Measurements from ENCODE around the gene BAIAP2L2.
"Not testable (repeated sequence)": the region's sequence is repeated elsewhere in the genome, so short reads cannot be mapped to it uniquely, and the experiment has no call there.

BAIAP2L2 gene

DNA sequence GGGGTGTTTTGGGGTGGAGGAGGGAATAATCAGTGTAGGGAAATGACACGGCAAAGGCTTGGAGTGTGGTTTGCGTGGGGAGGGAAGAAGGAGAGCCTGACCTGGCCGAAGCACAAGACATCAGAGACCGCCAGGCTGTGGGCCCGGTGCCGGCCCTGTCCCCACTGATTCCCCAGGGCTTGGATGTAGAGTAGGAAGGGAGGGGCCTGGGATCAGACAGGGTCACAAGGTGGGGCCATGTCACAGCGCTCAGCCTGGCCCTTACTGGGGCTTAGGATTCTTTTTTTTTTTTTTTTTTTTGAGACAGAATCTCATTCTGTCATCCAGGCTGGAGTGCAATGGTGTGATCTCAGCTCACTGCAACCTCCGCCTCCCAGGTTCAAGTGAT is 43.5 kb downstream of the BAIAP2L2 start:
- DNase-seq: no peak

DNA sequence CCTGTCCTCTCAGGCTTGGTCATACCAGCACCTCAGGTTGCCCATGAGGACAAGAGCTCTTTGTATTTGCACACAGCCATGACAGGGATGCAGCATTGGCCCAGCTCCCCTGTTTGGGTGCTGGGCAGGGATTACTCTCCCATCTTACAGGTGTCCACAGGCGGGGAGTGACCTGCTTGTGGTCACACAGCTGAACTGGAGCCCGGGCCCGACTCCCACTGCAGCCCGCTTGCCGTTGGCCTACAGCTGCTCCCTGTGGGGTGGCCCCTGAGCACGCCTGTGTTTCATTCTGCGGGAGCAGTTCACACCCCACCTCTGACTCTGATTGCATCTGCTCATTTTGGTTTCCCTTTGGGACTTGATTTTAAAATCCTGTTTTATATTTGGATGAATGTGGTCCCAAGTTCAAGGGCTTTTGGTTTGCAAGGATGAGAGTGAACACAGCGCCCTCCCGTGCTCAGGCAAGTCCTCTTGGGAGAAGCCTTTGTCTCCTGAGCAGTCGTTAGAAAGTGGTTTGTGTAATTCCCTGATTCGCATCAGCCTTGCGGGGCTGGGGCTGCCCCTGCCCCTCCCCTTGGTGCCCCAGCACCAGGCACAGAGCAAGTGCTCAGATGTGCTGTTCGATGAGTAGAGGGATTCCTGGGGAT is 44.0 kb downstream of the BAIAP2L2 start:
- DNase-seq: no peak

DNA sequence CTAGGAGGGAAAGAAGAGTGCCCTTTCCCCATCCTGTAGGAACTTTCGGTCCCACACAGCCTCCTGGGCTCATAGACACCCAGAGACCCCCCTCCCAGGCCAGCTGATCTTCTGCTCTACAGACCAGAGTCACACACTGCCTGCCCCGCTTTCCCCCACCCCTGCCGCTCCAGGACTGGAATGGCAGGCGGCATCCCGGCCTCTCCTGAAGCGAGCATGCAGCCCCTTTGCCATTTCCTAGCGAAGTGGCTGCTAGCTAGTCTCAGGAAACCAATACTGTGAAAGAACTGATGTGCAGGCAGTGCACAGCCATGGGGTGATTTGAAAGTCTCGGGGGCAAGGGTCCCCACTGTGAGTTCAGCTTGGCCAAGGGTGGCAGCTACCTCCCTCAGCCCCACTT is 44.9 kb downstream of the BAIAP2L2 start:
- no peak for DNase-seq

DNA sequence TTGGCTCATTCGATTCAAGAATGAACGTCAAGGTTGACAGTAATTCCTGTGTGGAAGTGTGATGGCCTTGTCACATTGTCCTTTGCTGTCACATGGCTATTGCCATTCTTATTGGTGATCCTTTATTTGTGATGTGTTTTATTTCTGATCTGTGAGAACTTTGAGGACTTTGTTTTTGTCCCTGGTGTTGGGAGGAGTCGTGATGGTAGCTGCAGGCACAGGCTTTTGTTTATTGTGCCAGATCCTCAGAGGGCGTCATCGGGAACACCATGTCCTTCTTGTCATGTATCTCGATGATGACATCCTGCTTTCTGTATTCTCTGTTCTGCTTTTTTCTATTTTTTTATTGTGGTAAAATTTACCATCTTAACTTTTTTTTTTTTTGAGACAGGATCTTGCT is 47.7 kb downstream of the BAIAP2L2 start:
- DNase-seq: peak in 1 of 2 donors; percentile 19

DNA sequence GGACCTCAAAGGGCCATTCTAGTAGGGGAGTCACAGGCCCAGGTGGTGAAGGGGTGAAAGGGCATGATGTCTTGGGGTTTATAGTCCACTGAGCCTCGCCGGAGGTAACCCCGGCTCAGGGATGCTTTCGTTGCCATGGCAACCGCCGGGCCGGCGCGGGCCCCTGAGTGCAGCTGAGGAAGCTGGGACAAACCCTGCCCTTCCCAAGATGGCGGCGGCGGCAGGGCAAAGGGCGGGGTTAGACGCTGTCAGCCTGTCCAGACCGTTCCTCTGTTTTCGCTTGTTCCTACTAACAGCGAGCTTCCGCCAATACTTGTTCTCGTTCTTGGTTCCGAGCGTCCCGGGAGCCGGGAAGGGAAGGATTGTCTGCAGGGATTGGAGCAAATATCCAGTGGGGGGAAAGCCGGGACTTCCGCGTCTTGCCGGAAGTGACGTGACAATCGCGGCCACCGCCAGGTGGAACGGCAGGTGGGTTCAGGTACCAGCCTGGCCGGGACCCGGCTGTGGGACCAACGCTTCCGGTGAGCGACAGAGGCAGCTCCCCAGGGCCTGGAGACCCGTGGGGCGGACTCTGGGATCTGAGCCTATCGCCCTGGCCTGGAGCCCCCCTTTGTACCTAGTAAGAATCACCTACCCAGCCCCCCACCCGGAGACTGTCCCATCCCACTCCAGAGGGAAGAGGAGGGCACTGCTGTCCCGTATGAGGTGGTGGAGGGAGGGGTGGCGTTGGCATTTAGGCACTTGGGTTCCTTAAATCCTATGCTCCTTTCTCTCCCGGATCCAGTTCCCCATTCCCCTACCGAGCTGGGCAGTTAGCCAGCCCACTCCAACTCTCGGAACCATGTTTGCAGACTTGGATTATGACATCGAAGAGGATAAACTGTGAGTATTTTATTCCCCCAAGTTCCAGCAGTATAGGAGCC is 53.3 kb downstream of the BAIAP2L2 start, which contains the start of gene PICK1:
Gene PICK1, plus strand, starts transcription at position 436 of the 923 bp plus-strand sequence. Its CDS starts 406 bp downstream, at position 842.
- peak; percentile 84 to 90 for DNase-seq

DNA sequence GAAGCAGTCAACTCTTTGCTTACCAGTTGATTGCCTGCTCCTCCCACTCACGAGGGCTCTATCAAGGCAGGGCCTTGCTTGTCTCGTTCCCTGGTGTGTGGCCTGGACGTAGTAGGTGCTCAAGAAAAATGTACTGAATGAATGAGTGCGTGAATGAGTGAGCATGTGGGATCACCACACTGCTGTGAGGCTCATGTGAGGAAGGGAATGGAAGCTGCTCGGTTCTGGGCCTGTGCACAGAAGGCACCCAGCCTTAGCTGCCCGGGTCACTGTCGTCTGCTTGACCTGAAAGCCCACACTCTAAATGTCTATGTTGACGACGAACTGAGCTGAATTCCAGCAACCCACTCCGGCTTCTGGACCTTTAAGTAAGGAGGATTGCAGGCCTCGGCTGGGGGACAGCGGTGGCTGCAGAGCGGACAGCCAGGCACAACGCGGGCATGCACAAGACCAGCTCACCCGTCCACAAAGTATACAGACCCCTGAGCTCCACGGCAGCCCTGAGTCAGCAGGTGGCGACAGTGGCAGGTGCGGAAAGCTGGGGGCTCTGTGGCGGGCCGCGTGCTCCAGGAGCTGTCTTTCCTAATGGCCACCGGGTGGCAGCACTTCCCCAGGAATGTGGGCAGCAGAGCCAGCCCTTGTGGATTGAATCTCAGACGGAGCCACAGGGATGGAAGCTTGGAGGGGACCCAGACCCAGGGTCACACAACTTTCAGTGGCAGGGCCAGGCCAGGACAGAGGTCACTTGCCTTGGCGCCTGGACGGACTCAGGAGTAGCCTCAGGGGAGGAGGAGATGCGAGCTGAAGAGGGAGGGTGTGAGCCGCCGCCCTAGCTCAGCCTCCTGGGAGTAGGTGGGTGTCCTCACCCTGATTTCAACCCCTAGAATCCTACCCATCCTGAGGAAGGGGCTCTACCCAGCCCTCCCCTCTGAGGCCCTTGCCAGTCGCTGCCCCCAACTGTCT is 58.3 kb downstream of the BAIAP2L2 start:
- peak; percentile 78 to 83 for DNase-seq

DNA sequence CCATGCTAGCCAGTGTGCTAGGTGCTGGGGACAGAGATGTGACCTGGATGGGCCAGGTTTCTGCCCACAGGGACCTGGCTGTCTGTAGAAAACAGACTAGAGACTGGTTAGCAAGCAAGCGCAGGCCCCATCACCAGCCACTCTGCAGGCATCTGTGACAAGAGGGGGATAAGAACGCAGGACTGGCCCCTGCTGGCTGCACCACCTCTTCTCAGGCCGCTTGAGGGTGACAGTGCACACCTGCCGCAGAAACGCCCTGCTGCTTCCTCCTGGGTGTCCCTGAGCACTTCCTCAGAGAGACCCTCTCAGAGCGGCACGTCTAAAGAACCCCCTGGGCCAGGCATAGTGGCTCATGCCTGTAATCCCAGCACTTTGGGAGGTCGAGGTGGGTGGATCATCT is 59.2 kb downstream of the BAIAP2L2 start:
- no peak for DNase-seq

DNA sequence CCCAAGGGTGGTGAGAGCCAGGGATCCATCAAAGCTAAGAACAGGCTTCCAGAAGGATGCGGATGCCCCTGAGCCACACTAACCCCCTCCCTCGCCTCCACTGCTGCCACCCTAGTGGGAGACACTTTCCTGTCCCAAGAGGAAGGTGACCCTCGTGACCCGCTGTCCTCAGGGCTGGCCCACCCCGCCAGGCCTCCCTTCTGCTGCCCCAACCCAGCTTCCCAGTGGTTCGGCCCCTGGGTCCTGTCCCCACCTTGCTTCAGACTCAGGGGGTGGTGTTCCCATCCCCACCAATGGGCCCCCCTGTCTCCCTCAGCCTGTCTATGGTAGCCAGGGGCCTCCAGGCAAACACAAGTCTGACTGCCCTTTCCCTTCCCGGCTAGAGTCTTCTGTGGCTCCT is 59.8 kb downstream of the BAIAP2L2 start:
- DNase-seq: no peak

DNA sequence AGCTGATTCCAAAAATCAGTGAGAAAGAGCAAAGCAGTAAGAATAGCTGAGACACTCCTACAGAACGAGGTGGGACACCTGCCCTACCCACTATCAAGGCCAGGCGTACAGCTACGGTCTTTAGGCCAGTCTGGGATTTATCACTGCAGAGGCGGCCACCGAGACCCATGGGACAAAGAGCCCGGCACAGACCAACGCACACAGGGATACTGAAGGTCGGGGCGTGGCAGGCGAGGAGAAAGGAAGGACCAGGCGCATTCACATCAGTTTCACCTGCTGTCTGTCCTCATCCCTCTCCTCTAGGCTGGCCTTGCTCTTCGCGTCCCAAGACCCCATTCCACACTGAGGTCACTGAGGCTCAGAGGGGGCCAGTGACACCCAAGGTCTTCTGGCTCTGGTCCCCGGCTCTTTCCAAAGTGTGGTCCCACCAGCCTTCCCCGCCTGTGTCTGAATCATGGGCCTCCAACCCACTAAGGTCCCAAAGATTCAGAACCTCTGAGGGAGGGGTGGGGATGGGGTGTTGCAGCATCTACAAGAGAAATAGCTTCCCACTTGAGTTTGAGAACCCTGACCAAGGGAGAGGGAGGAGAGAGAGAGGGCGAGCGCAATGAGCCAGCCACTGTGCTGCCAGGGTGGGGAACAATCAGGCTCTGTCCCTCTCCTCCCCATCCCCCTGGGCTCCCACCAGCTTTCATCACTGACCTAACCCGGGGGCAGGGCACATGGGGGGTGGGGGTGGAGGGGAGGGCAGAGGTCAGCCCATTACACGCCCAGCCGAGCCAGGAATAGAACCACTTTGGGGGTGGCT is 60.5 kb downstream of the BAIAP2L2 start:
- no peak for DNase-seq

DNA sequence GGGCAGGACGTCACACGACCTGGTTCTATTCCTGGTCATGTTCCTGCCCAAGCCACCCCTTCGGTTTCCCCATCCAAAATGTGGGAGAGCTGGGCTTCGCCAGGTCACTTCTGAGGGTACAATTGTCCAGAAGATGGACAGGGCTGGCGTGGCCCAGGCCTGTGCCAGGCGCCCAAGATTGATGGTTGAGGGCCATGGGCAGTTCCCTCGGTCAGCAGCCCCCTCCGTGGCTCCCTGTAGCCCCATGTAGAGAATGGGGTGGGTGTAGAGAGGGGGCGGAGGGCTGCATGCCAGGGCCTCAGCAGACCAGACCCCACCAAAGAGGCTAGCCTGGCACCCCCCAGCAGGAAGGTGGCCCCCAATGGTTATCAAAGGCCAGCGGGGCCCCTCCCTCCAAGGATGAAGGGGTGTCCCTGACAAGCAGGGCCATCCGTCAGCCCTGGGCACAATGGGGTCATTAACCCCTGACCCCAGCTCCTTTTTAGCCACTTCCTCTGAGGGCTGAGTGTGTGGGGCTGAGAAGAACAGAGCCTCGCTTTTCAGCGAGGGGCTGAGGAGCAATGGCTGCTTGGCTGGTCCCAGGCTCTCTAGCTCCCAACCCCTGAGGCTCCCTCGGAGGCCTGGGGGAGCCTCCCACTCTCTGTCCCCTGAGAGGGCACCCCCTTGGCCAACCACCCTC is 64.3 kb downstream of the BAIAP2L2 start:
- DNase-seq: no peak

DNA sequence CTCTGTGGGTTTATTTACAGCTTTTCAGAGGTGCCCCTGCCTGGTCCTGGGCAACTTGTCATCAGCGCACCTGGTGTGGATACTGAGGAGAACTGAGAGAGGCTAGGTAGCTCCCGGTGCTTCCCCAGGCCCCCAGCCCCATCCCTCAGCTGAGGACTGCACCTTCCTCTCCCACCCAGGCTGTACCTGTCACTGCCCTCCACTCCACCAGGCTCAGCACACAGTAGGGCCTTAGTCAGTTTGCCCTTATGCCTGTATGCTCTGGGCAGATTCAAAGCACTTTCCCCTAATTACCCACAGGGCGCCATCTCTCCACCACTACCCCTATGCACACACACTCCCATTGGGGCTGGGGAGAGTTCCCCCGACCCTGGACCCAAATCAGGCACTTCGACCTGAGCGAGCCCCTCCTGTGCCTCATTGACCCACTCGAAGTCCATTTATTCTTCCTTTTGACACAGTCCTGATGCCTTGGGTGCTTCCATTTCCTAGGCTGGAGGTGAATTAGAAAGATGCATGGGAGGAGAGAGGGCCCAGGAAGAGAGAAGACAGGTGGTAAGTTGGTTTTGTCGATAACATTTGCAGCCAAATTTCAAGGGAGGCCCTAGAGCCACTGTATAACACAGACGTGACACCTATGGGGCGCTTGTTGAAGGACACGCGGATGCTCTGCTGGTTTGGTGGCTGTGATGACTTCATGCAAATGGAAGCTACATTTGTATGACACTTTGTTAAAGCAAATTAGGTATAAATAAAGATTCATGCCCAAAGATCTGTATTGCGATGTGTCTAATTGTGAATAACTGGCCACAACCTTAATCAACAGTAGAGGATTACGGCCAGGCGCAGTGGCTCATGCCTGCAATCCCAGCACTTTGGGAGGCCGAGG is 67.1 kb downstream of the BAIAP2L2 start:
- DNase-seq: no peak

DNA sequence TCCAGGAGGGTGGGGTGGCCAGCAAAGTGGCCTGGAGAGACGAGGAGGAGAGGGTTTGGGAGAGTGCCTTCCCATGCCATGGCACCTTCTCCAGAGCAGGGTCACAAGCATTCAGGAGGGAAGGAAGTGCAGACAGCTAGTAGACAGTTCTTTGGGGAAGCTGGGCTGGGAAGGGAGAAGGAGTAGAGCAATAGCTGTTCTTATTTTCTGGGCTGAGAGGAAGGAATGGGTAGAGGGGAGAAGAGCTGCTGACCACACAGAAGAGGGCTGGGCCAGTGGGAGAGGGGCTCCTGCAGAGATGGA is 68.0 kb downstream of the BAIAP2L2 start:
- DNase-seq: no peak

DNA sequence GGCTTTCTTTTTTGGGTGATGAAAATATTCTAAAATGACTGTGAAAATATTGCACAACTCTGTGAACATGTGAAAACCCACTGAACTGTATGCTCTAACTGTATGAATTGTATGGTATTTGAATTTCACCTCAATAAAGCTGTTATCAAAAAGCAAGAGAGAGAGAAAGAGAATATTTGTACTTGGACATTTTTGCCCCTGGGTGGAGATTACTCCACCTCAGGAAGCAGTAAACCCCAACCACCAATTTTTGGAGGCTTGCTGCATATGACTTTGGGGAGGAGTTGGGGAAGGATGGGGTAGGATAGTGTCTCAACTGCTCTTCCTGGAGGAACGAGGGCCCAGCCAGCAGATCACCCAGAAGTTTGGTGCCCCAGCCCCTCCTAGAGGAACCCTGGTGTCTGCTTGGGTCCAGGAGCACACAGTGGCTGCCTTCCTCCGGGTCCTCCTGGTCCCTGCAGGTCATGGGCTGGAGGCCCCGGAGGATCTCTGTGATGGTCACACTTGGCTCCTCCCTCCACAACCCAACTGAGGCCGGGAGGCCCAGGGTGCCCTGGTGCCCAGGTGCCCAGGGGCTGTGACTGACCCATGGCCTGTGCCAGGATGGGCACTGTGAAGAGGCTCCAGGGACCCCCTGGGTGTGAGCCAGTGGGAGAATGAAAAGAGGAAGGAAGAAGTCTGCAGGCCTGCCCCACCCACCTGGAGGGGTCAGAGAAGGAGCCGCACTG is 68.6 kb downstream of the BAIAP2L2 start:
- DNase-seq: no peak

DNA sequence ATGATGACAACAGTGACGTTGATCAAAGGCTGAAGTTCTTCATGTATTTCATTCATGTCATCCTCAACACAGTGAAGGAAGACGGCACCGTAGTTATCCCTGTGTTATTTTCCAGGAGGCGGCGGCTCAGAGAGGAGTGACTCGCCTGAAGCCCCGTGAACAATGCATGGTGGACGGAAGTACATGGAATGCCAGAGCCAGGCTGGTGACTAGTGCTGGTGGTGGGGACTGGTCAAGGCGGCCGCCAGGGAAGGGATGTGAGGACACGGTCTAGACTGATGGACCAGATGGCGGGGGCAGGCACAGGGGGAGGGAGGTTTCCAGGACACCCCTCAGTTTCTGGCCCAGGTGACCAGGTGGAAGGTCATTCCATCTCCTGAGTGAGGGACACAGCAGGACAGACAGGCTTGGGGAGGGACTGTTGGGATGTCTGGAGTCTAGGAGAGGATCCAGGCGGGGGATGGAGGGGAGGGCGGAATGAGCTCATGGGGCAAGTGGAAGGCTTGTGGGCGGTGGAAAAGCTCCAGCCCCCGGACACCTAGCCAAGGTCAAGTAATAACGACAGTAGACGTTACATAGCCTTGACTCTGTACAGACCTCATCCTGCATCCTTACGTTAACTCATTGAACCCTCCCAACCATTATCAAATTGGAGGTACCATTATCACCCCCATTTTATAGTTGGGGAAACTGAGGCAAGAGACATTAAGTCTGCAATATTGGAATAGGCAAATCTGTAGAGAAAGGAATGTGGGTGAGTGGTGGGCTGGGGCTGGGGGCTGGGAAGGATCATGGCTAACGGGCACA is 69.3 kb downstream of the BAIAP2L2 start:
- no peak for DNase-seq

DNA sequence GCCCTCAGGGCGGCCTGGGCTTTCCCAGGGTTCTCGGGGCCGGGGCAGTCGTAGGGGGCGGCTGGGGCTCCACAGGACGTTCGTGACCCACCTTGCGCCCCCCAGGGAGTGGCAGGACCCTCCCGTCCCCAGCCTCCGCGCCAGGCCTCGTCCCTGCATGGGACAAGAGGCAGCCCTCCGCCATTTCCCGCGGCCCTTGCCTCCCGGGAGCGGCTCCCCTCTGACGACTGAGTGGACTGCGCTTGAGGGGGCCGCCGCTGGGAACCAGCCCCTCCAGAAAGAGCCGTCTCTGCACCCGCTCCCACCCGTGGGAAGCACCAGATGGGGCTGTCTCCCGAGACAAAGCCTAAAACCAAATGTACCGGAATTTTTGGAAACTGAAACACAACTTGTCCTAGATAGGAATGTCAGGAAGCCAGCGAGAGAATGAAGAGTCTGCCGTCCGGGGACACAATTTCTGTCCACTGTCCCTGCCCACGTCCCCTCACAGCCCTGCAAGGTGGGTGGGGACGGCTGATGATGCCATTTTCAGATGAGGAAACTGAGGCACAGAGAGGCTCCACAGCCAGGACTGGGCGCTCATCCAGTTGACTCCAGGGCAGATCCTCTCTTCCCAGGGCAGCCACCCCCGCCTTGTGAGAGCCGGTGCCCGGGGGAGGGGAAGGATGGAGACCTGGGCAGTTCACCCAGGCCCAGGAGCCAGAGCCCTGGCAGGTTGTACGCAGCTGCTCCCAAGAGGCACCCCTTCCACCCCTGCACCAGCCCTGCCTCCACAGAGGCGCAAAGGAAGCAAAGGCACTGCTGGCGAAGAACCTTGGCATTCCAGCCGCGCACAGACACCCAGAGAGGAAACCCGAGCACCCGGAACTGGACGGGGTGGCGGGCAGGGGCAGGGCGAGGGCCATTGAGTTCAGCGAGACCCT is 71.3 kb downstream of the BAIAP2L2 start:
- no peak for DNase-seq

DNA sequence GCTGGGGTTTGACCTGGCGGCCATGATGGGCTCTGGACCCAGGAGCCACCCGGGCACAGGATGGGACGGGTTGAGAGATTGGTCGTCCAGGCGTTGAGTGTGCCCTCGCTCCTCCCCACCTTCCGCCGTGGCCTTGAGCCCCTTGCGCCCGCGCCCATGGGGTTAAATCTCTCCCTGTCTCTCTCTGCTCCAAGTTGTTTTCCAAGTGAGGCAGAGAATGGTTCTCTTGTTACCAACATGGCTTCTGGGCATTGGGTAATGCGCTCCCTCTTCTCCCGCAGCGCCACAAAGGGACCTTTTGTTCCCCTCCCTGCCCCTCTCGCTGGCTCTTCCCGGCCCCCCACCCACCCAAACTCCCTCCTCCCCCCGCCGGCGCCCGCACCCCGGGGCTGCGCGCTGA is 72.1 kb downstream of the BAIAP2L2 start:
- no peak for DNase-seq

DNA sequence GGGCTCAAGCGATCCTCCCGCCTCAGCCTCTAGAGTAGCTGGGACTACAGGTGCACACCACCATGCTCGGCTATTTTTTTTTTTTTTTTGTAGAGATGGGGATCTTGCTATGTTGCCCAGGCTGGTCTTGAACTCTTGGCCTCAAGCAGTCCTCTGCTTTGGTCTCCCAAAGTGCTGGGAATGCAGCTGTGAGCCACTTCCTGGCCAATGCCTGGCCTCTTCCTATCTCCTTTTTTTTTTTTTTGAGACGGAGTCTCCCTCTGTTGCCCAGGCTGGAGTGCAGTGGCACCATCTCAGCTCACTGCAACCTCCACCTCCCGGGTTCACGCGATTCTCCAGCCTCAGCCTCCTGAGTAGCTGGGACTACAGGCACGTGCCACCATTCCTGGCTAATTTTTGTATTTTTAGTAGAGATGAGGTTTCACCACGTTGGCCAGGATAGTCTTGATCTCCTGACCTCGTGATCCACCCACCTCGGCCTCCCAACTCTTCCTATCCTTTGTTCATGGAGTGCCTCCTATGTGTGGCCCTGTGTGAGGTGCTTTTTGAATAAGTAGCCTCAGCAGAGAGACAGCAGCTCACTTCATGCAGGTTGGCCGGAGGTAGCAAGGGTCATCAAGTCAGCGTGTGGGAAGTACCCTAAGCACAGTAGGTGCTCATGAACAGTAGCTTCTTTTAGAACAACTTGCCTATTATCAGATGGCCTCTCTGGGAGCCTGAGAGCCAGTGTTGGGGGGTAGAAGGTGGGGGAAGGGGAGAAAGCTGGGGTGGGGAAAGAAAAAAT is 72.9 kb downstream of the BAIAP2L2 start:
- DNase-seq: not testable (repeated sequence)
